NCI-H2196 (cell line): ENCODE data around the gene MRM3.
"Not testable (repeated sequence)": the region's sequence is repeated elsewhere in the genome, so short reads cannot be mapped to it uniquely, and the experiment has no call there.

Experiments
- DNase-seq: peaks from one replicate; lab custom pipeline; 2025; ENCODE audit not compliant: unreplicated experiment; lab: John Stamatoyannopoulos, UW

MRM3 gene

DNA sequence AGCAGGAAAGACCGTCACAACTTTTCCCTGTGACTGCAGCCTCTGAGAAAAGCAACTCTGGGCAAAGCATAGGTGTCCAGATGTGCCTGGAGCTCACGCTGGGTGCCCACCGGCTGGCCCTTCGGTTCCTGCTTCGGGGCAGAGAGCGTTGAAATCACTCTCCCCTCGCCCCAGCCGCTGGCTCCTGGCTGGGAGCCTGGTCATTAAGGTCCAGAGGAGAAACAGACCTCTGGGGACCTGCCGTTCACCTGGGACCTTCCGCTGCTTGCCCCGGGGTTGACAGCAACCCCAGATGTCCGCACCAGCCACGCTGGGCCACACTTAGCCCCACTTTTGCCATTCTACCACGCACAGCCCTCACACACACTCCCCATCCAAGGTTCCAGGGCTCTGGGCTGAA is 13.1 kb downstream of the MRM3 start:
- DNase-seq = no peak

DNA sequence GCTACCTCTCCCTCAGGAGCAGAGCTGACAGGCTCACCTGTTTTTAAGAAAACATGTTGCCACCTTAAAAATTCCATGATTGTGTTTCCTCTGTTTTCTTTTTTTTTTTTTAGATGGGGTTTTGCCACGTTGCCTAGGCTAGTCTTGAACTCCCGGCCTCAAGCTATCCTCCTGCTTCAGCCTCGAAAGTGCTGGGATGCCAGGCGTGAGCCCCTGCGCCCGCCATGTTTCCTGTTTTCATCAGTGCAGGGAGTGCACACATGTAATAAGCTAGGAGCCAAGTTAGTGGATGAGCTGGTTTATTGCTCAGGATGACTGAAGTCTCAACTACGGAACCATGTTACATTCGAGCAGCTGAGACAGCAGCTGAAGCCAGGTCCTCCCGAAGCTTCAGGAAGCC is 13.6 kb downstream of the MRM3 start:
- no peak for DNase-seq

DNA sequence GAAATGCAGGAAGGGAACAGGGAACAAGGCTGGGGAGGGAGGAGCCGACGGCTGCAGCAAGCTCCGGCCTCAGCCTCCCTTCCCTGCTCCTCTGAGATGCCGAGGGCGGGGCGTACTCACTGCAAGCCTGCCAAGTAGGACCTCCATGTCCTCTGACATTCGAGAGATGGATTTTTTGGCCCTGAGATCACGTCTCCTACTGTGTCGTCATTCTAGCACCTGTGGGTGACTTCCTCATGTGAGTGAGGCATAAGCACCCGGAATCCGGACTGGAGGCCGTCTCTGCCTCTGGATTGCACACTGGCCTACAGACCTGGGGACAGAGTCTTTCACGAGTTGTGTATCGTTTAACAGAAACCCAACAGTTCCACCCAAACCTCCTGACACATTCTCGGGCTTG is 14.5 kb downstream of the MRM3 start:
- DNase-seq = no peak

DNA sequence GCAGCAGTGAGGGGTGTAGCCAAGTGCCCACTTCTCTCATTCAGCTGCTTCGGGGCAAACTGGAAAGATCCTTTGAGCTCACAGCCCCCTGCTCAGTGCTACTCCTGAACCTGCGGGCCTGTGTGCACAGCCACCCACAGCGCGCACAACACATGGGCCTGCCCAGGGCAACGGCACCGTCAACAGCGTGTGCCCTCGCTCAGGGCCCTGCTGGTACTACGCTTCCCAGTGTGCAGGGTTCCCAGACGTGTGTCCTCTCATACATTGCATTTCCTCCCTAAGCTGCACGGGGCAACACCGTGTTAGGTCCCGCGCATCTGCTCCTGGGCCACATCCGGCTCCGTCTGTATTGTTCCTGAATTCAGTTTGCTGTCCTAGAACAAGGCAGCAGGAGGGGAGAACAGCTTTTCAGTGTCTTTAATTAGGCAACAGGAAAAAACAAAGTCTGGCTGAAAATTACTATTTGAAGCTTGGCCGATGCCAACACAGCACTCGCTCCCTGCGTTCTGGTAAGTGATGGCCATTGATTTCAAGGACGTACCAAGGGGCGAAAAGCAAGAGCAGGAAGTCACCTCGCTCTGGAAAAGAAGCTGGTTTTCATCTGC is 15.2 kb downstream of the MRM3 start:
- DNase-seq = no peak

DNA sequence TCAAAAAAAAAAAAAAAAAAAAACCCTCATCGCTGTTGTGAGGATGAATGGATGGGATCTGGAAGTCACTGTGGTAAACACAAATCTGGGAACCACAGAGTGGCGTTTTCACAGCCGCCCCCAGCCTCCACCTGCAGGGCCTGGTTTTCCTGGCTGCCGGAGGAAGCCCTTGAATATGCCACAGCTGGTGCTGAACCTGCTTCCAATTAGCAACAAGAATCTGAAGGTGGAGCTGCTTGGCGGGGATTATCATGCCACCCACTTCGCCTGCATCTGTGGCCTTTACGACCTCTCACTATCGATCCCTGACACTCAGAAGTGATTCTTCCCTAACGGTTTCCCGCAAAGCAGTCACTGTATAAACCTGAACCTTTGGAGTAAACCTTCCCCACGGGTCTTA is 16.1 kb downstream of the MRM3 start:
- no peak for DNase-seq

DNA sequence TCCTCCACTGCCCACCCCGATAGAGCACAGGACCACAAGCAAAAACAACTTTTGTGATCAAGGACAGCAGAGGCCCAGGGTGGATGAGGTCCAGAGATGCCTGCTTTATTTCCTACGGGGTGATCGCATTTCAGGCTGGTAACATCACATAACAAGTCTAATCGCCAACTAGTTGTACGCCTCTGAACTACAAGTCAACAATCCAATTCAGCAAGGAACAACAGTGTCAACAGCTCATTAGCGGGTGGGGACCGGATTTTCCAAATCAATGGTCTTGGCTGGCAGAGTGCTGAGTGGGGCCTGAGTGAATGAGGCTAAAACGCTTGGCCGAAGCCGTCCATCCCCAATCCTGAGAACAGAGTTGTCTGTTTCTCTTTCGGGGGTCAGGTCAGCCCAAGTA is 17.1 kb downstream of the MRM3 start:
- DNase-seq = no peak

DNA sequence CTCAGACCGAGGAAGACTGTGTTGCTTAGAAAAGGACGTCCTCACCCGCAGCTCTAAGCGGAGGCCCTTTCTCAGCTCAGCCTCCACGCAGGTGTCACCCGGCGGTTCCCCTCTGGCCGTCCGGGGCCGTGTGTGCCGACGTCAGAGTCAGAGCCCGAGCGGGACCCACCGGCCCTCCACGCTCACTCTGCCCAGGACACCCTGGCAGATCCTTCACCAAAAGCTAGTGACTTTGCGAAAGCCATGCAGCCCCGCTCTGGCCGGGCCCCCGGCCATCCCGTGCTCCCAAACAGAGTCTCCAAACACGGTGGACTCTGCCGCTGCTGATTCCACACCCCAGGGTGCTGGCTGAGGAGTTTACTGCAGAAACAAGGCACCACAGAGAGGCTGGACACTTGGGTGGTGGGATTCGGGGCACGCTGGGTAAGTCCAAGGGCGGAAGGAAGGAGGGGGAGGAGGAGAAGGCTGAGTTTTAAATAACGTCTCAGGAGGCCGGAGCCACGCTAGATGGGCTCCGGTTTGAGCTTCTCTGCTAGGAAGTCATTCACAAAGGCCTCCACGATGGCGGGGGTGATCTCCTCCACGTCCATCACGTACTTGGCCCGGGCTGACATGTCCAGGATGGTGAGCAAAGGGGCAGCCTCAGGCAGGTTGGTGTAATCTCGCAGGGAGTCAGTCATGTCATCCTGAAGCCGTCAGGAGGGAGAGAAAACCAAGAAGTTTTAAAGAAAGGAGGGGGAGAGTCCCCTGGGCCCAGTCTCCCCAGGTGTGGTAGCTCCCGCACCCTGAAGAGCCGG is 18.5 kb downstream of the MRM3 start:
- no peak for DNase-seq

DNA sequence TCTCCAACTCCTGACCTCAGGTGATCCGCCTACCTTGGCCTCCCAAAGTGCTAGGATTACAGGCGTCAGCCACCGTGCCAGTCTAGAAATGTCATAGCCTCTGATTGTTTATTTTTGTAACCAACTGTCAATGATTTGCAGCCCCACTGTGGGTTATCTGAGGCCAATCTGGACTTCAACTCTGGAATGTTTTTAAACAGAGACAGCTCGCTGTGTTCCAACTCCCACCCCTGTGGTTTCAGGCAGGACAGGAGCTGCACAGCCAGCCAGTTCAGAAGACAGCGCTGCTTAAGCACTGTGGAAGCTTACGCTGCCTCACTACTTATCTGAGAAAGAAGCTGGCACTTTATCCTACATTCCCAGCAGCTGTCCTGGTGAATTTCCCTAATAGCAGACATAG is 19.5 kb downstream of the MRM3 start:
- DNase-seq = no peak

DNA sequence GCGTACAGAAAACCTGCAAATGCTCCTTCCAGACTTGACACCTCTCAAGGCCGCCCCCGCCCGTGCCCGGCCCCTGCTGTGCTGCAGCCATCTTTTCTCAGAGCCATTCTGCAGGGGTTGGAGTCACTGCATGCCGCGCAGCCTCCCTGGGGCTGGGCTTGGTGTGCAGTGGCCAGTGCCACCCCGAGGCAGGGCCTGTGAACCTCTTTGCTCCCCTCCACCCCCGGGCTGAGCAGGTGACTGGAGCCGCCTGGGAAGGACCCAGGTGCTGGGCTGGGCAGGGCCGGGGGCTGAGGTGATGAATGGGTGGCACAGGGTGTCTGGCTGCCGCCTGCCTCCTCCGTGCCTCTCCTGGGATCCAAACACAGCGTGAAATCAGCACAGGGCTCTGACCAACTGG is 20.3 kb downstream of the MRM3 start:
- no peak for DNase-seq

DNA sequence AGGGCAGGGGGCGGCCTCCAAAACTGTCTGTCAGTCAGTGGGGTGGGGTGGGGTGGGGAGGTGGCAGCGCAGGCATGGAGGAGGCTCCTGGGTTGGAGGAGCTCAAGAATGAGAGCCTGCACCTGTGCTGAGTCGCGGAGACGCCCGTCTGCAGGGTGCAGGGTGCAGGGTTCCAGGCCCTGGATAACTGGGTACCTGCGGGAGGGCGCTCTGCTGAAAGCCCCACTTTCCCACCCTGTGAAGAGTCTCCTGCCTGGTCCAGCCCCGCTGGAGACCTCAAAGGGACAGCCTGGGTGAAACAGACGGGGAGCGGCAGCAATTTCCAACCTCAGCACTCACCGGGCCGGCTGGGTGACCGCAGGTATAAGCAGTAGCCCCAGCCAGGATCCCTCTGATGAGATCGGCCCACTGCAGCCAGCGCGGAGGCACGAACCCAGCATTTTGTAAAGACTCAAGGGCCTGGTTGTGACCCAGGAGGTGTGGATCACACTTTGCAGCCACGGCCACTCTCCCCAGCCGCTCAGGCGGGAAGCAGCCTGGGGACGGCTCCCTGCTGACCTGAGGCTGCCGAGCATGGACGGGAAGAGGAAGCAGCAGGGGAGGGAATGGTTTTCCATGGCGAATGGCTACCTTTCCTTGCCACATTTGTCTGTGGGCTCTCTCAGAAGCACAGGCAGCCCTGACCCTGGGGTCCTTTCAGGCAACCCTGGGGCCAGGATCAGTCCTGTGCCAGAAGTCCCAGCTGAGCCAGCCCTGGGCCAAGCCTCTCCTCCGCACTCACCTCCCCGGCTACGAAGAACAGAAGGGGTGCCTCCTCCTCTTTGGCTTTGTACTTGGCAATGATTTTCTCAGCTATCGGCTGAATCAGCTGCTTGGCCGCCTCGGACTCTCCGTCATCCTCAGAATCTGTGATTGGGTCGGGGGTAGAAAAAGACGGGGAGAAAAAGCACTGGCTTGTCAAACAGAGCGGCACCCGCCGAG is 21.0 kb downstream of the MRM3 start:
- no peak for DNase-seq

DNA sequence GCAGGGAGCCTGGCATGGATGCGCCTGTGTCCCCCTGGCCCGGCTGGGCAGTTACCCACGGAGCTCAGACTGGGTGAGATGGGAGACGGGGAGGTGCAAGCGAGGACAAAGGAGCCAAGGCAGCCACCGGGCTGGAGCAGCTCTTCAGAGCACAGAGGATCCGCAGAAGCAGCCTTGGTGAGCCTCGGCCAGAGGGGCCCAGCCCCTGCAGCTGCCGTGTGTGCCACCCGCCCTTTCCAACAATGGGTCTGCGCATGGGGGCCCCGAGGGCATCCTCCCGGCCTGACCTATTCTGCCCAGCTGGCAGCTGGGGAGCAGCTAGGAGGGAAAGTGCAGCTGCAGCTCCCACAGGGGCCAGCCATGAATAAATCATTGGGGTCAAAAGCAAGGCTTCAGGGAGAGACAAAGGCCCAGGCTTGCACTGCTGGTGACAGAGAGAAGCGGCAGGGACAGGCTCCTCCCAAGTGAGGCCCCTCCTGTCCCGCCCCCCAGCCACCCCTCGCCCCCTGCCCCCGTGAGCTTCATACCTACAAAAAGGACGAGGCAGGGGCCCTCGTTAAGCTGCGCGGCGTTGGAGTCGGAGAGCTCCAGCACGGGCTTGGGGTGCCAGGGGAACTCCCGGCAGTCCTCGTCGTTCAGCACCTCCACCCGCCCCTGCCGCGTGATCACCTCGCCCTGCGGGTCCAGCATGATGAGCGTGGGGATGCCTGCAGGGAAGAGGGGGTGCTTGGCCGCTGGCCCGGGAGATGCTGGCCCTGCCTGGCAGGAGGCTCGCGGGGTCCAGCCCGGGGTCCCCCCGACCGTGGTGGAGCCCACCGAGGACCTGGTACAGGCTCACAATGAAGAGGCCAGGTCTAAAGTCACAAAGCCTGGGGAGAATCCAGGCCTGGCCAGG is 22.6 kb downstream of the MRM3 start:
- DNase-seq = no peak

DNA sequence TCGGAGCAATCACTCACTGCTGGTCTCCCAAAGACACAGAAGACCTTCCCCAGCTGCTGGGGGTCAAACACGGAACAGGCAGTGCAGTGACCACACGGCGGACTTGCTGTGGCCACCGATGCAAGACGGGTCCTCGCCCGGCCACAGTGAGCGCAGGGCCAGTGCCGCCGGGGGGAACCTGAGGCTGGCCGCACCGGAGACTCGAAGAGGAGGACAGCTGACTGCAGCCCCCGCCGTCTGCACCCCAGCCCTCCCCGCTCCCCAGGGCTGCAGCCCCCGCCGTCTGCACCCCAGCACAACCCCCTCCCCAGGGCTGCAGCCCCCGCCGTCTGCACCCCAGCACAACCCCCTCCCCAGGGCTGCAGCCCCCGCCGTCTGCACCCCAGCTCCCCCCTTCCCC is 23.7 kb downstream of the MRM3 start:
- DNase-seq = not testable (repeated sequence)

DNA sequence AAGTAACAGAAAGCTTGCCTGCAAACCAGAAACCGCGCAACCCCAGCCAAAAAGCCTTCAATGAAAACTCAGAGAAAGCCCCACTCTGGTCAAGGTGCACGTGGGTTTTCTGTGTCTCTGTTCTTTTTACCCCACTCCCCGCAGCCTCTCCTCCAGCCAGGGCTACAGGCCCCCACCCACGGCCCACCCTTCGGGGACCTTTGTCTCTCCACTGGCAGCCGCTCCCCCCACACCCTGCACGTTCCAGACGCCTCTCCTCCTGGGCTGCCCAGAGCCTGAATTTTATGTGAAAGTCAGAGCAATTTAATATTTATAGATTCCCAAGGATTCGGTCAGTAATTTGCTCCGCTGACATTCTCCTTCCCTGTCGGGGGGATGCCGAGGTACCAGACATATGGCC is 24.2 kb downstream of the MRM3 start:
- no peak for DNase-seq

DNA sequence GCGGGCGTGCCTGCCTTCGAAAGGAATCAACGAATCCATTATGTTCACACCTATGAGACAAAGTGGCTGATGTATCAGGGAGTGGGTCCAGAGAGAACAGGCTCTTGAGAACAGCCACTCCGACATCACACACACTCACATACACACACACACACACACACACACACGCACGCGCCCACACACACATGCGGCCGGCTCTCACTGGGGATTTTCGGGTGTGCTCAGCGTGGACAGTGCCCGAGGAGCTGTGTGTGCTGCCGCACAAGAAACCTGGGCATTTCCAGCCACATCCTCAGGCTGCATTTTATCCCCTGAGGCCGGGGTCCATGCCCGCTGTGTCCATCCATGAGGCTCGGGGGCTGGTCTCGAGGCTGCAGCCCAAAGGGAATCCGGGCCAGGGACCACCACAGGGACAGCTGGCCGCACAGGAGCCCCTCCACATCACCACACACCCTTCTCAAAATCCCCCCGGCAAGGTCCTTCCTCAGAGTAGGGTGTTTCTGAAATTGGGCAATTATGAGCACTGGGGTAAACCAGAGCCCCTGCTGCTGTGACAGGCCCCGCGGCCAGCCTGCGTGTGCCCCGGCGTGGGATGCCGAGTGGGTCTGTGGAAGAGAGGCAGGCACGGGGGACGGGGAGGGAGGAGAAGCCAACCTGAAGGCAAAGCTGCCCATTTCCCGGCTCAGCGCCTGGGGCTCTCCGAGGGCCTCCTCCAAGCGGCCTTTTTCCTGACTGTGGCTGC is 24.8 kb downstream of the MRM3 start:
- no peak for DNase-seq

DNA sequence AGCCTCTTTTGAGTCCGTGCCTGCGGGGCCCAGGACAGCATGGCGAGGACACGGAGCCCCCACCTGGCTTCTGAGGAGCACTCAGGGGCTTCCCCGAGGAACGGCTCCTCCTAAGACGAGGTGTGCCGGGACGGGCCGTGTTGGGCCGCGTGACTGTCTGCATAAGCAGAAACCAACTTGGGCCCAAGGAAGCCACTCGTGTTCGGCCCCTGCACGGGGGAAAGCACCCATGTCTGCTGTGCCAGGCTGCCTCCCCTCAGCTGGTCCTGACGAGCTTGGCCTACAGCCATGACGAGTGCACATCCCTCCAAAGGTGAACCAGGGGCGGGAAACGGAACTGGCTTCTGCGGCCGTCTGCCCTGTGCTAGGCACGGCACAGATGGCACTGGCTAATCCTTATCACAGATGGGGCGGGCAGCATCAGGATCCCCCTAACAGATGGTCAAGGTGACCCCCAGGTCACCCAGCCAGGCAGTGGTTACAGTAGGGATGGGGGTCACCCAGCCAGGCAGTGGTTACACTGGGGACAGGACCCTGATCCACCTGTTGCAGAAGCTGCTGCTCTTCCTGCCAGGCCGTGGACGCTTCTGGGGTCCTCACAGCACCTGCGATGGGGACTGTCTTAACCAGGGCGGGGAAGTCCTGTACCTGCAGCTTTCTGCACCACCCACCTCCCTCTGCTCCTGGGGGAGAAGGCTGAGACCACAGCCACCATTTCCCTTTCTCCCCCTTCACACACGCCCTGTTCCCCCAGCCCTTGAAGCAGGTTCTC is 25.6 kb downstream of the MRM3 start:
- no peak for DNase-seq

DNA sequence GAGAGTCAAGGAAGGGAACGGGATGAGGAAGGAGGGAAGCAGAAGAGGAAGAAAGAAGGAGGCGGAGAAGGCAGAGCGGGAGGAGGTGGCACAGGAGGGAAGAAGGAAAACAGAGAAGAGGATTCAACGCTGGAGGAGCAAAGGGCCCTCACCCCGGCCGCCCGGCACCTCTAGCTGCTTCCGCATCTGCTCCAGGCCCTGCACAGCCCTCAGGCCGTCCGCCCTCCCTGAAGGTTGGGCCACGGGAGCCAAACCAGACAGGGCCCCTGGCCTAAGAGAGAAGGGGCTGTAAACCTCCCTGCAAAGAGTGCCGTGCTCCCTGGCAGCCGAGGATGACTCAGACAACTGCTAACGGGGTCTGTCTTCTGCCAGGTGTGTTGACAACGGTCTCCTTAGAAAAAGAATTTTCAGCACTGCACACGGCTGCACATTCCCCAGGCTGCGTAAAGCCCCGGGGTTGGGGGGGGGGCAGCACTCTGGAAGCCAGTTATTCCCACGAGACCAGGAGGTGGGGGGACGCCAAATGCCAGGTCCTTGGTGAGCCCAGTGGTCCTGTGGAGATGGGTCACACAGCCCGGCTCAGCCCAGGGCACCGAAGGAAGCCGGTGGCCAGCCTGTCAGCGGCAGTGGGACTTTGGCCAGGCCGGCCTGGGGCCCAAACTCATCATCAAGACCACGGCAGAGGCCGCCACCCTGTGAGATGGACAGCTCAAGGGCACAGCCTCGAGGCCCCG is 29.1 kb downstream of the MRM3 start:
- no peak for DNase-seq

DNA sequence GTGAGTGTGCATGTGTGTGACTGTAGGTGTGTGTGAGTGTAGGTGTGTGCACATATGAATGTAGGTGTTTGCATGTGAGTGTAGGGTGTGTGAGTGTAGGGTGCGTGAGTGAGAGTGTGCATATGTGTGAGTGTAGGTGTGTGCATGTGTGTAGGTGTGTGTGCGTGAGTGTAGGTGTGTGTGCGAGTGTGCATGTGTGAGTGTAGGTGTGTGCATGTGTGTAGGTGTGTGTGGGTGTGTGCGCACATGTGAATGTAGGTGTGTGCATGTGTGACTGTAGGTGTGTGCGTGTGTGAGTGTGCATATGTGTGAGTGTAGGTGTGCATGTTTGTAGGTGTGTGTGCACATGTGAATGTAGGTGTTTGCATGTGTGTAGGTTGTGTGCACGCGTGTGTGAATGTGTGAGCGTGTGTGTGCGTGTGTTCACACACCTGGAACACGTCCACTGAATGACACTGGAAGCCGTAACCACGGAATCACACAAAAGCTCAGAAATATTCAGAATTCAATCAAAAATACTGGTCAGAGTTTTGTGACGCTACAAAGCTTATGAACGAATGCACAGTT is 30.6 kb downstream of the MRM3 start:
- no peak for DNase-seq

DNA sequence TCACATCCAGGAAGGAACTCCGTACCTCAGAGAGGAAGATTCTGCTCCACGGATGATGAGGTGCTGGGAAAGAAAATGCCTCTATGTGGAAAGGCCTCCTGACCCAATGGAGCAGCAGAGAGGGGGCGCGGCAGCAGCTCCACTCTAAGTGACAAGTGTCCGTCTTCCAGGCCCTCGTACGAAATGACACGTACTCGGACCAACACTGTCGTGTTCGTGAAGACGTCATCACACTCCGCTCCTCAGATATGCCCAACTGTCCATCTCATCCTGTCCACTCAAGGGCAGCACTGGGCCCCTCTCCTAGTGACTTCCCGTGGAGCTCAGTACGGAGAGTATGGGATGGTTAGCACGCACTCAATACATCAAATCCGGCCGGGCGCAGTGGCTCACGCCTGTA is 32.2 kb downstream of the MRM3 start:
- no peak for DNase-seq
